HepG2 (cell line): ENCODE measurements around the gene MYH3. TPM values are rescaled to one million over a fixed set of nuclear protein-coding genes. Genes with fewer than 3 reads are reported as not detected.

Experiments
- AGO1 ChIP-seq: fragments of 200-400 bp; formaldehyde crosslinking; IDR thresholded peaks from 2 replicates; pipeline ENCODE4 v1.6.1; 2017; ENCODE audit warnings: mild to moderate bottlenecking, low read depth, low read length, moderate library complexity; ENCODE audit not compliant: poor library complexity, severe bottlenecking
- PCBP2 ChIP-seq: fragments of 200-400 bp; formaldehyde crosslinking; optimal IDR thresholded peaks from 2 replicates; pipeline ENCODE3; 2018; ENCODE audit warnings: low read length, low read depth; ENCODE audit not compliant: poor library complexity, severe bottlenecking
- POLR2A ChIP-seq, 2 experiments: IDR thresholded peaks; 2 replicates each; pipeline ENCODE4 v1.6.1; 2011; ENCODE audit warnings: low read depth in 2 of 2, low read length in 2 of 2, mild to moderate bottlenecking in 1 of 2, moderate library complexity in 1 of 2; ENCODE audit not compliant: insufficient read depth in 1 of 2
- PTBP1 ChIP-seq: fragments of 200-400 bp; formaldehyde crosslinking; IDR thresholded peaks from 2 replicates; pipeline ENCODE4 v1.6.1; 2018; ENCODE audit warnings: low read length, low read depth; ENCODE audit not compliant: poor library complexity, severe bottlenecking
- SMAD3 ChIP-seq: sonication (generic); formaldehyde crosslinking; IDR thresholded peaks from 2 replicates; pipeline ENCODE4 v1.4.0; 2020; ENCODE audit warnings: missing genetic modification reagents
- SP140L ChIP-seq: sonication (generic); formaldehyde crosslinking; IDR thresholded peaks from 2 replicates; pipeline ENCODE4 v1.4.0; 2020; ENCODE audit warnings: missing genetic modification reagents, borderline replicate concordance
- SRY ChIP-seq: sonication (generic); formaldehyde crosslinking; IDR thresholded peaks from 2 replicates; pipeline ENCODE4 v1.8.0; 2022; ENCODE audit warnings: mild to moderate bottlenecking, missing genetic modification reagents
- SSRP1 ChIP-seq: IDR thresholded peaks from 2 replicates; pipeline ENCODE4 v1.6.1; 2016; ENCODE audit warnings: control low read depth
- TCF12 ChIP-seq, 2 experiments: fragments of 450-650 bp in 1 of 2; sonication (generic) in 1 of 2; formaldehyde crosslinking in 1 of 2; IDR thresholded peaks; 2 replicates each; pipeline versions ENCODE4 v1.6.1 to v1.8.0; 2017 to 2022; ENCODE audit warnings: antibody characterized with exemption in 1 of 2, mild to moderate bottlenecking in 1 of 2, missing genetic modification reagents in 1 of 2, moderate library complexity in 1 of 2
- TRIM24 ChIP-seq: sonication (generic); formaldehyde crosslinking; IDR thresholded peaks from 2 replicates; pipeline ENCODE4 v1.8.0; 2022; ENCODE audit warnings: mild to moderate bottlenecking, missing genetic modification reagents
- ZNF501 ChIP-seq: sonication (generic); formaldehyde crosslinking; IDR thresholded peaks from 2 replicates; pipeline ENCODE4 v1.5.1; 2020; ENCODE audit warnings: mild to moderate bottlenecking, moderate library complexity, missing genetic modification reagents
- ZNF510 ChIP-seq: sonication (generic); formaldehyde crosslinking; IDR thresholded peaks from 2 replicates; pipeline ENCODE4 v1.4.0; 2020; ENCODE audit warnings: low read depth, mild to moderate bottlenecking, missing genetic modification reagents
- ZNF615 ChIP-seq: sonication (generic); formaldehyde crosslinking; IDR thresholded peaks from 2 replicates; pipeline ENCODE4 v1.5.0; 2020; ENCODE audit warnings: mild to moderate bottlenecking, missing genetic modification reagents, borderline replicate concordance
- ZNF703 ChIP-seq: sonication (generic); formaldehyde crosslinking; IDR thresholded peaks from 2 replicates; pipeline ENCODE4 v1.5.1; 2020; ENCODE audit warnings: missing genetic modification reagents, mild to moderate bottlenecking, moderate library complexity, borderline replicate concordance
- ZZZ3 ChIP-seq: sonication (generic); formaldehyde crosslinking; IDR thresholded peaks from 2 replicates; pipeline ENCODE4 v1.4.0; 2020; ENCODE audit warnings: missing genetic modification reagents, mild to moderate bottlenecking, borderline replicate concordance
- polyA plus RNA-seq, 8 experiments: library from polyadenylated mRNA; depleted of rRNA in 3 of 8; stranded (reverse) in 7 of 8; unstranded in 1 of 8; fragments of >200 nt; fragmentation: Illumina TruSeq in 4 of 8; extraction: Trizol in 4 of 8; gene quantifications; 2 replicates each; pipeline versions ENCODE4 v1.2.1 to v1.2.3, GENCODE V29; 2011 to 2016; ENCODE audit warnings: low read depth in 4 of 8, missing spikeins in 1 of 8, mixed read lengths in 1 of 8; ENCODE audit not compliant: insufficient read depth in 1 of 8
- total RNA-seq, 5 experiments: library from RNA; depleted of rRNA; stranded (reverse); fragments of >200 nt; fragmentation: Illumina TruSeq; extraction: Trizol; gene quantifications; 2 replicates each; pipeline ENCODE4 v1.2.3, GENCODE V29; 2016; ENCODE audit warnings: low read depth in 1 of 5
- TF ChIP-seq, protein P1 (sequence below): sonication (generic); formaldehyde crosslinking; IDR thresholded peaks from 2 replicates; pipeline ENCODE4 v1.8.1; 2023; ENCODE audit warnings: mild to moderate bottlenecking, missing genetic modification reagents
- TF ChIP-seq, protein P2 (sequence below): IDR thresholded peaks from 2 replicates; pipeline ENCODE4 v1.6.1; 2016; ENCODE audit warnings: low read depth

The MYH3 gene
- total and polyA plus RNA-seq, 2 of the 13 experiments (the other 11 are each of a cell fraction or from before 2014, with no cell fraction given), result 2.5 to 4.5 TPM

DNA sequence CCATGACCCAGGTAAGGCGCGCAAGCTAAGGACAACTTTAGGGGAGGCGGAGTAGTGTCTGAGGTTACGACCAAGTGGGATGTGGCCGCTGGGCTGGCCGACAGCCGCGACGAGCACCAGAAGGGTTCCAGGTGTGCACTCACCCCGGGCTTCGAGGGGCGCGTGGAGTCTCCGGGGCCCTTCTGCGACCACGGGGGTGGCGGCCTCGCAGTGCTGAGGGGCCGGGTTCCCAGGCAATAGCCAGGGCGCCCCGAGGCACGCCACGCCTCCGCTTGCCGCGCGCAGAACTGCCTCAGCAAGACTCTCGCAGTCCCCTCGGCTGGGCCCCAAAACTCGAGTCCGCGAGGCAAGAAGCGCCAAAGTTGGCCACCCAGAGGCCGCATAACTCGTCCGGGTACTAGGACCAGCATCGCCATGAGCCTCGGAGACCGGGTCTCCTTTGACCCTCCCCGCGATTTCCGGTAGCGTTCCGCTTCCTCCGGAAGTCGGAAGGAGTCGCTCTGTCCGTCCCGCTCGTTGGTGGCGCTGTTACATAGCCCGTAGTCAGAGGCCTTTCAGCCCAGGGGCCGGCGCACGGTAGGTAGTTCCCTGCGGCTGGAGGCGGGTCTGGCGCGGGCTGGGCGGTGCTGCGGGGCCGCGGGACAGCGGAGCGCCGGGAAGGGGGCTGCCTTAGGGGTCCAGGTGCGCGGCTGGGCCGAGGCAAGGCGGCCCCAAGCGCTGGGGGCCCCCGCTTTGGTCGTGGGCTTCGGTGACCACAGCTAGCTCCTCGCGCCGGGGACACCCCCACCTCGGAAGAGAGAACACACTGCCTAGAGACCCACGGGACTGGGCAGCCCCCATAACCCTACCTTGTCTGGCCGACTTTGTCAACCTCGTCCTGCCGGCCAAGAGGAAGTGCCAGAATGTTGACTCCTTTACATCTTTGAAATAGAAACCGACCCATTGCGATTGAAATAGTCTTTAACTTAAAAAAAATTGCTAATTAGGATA is 40.3 kb upstream of the MYH3 start, which contains the start of the genes ADPRM and SCO1 (continued):
- TF ChIP-seq, protein P1, sequence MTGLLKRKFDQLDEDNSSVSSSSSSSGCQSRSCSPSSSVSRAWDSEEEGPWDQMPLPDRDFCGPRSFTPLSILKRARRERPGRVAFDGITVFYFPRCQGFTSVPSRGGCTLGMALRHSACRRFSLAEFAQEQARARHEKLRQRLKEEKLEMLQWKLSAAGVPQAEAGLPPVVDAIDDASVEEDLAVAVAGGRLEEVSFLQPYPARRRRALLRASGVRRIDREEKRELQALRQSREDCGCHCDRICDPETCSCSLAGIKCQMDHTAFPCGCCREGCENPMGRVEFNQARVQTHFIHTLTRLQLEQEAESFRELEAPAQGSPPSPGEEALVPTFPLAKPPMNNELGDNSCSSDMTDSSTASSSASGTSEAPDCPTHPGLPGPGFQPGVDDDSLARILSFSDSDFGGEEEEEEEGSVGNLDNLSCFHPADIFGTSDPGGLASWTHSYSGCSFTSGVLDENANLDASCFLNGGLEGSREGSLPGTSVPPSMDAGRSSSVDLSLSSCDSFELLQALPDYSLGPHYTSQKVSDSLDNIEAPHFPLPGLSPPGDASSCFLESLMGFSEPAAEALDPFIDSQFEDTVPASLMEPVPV (CRISPR knock-in tag), result no peak
- TF ChIP-seq PTBP1 (no peak), POLR2A (IDR thresholded peaks at IDR 0.05; ENCODE audit: insufficient read depth in 1 of 2, low read depth in 2 of 2, low read length in 2 of 2) (peak; percentile 87 to 89), SP140L (CRISPR knock-in tag) (no peak), SMAD3 (CRISPR knock-in tag) (peak; percentile 85; the same call in 1 of the 2 replicates), AGO1 (peak; percentile 45), TCF12 (IDR thresholded peaks at IDR 0.05) (no peak), TCF12 (CRISPR knock-in tag; IDR thresholded peaks at IDR 0.05) (no peak), ZNF615 (CRISPR knock-in tag) (no peak; the same call in 1 of the 2 replicates), ZNF501 (CRISPR knock-in tag) (peak; percentile 68; the same call in 1 of the 2 replicates), SSRP1 (CRISPR knock-in tag) (peak; percentile 46; the same call in 1 of the 2 replicates), TRIM24 (CRISPR knock-in tag) (no peak), ZNF510 (CRISPR knock-in tag) (0 out of 2 replicates have a peak, but pooled peaks have one; percentile 41), PCBP2 (no peak), ZZZ3 (CRISPR knock-in tag) (peak; percentile 94; the same call in 1 of the 2 replicates), SRY (CRISPR knock-in tag) (no peak), ZNF703 (CRISPR knock-in tag) (no peak)
- TF ChIP-seq, protein P2, sequence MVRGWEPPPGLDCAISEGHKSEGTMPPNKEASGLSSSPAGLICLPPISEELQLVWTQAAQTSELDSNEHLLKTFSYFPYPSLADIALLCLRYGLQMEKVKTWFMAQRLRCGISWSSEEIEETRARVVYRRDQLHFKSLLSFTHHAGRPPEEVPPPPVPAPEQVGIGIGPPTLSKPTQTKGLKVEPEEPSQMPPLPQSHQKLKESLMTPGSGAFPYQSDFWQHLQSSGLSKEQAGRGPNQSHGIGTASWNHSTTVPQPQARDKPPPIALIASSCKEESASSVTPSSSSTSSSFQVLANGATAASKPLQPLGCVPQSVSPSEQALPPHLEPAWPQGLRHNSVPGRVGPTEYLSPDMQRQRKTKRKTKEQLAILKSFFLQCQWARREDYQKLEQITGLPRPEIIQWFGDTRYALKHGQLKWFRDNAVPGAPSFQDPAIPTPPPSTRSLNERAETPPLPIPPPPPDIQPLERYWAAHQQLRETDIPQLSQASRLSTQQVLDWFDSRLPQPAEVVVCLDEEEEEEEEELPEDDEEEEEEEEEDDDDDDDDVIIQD (CRISPR knock-in tag), result peak; percentile 89
